SKM-1 treated with dmso at 0.1 percent for 144 hours (cell line): ENCODE measurements around the gene PPP2R2B.
A peak's percentile ranks its signal among the peaks of the same experiment; 100 is the strongest.

Source experiments
- DNase-seq: peaks from one replicate; lab custom pipeline; 2025; ENCODE audit not compliant: unreplicated experiment; lab: John Stamatoyannopoulos, UW

The PPP2R2B gene

DNA sequence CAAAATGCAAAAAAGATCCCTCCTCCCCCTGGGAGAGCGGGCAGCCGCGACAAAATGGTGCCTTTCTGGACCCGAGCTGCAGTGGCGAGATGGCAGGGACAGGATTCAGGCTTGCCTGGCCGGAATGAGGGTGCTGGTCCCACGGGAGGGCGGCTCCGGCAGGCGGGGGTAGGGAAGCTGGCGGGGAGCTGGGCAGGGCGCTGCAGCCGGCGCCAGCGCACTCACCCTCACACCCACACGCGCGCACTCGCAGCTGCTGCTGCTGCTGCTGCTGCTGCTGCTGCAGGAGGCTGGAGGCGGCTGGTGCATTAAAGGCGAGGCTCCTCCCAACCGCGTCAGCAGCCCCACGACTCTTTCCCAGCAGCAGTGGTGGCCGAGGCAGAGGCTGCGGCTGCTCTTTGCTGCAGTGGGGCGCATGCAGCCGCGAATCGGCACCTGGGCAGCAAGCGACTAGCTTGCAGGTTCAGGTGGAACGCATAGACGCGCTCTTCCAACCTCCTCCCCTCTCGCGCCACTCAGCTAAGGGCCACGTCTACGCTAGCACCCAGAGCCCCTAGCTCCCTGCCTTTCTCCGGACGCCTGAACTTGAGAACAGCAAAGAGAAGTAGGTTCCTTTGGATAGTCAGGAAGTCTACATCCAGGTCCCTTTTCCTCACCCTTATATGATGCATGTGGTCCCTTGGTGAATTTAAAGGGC is at the start of gene PPP2R2B:
Gene PPP2R2B (minus strand): TSS at position 282 of the 697 bp plus-strand sequence.
- no peak for DNase-seq

DNA sequence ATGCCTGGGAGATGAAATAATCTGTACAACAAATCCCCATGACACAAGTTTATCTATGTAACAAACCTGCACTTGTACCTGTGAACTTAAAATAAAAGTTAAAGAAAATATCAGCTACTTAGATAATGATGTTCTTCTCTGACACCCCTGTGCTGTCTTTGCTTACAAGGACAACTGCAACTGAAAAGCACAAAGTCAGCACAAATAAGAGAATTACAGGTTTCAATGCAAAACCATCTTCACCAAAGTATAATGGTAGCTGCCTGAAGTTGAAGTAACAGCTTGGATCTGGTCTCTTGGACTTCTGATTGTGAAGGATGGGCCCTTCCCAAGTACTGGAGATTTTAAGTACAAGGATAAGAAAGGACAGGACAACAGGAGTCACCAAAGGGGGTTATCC is 45.6 kb upstream of the PPP2R2B start:
- no peak for DNase-seq

- no peak for DNase-seq
Measured at GRCh38 chr5:146921225-146921624, 42.7 kb upstream of the PPP2R2B start.

GRCh38 chr5:146920351-146920881 is 41.9 kb upstream of the PPP2R2B start:
- no peak for DNase-seq

DNA sequence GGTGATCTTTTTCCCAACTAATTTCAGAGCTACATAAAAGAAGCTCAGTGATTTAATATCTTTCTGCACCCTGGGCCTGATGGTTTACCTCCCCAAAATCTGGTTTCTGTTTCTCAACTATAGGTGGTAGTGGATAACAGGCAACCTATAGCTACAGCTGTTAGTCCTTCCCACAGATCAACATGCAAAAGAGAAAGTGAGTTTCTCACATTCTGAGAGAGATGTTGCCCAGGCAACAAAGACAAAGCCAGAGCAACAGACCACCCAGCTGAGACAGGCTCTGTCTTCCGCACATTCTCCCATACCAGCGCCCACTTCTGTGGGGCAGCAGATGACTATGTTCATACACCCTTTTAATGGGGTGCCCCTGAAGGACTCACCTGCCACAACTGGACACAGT is 40.7 kb upstream of the PPP2R2B start:
- no peak for DNase-seq

DNA sequence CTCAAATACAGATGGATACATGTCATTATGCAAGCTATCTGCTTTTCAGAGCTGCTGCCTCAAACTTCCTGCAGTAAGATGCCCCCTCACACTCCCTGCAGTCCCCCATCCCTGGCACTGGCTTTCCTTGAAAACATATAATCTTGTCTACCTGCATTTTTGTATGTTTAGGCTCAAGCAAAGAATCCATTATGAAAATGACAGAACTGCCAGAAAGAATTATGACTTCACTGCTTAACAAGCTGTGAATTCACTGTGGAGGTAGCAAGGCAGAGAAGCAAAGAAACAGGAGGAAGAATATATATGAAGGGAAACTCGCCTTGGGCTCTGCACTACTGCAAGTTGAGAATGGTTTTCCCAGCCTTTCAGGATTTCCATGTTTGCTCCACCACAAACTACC is 39.4 kb upstream of the PPP2R2B start:
- no peak for DNase-seq

- no peak for DNase-seq
Measured at GRCh38 chr5:146912874-146913273, 34.3 kb upstream of the PPP2R2B start.

DNA sequence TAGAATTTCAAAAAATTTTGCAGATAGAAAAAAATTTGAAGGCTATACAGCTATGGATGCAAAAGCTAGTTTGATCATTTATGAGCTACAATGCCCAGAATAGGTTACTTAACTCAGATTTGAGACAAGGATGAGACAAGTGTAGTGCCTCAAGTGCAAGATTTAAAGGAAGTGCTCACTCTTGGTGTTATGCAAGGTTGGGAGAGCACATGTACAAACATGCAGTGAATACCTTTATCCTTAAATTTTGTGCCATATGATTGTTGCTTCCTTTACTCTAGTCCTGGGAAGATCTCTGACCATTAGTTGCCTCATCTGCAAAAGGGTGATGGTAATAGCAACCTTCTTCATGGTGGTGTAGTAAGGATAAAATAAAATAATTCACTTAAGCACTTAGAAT is 31.7 kb upstream of the PPP2R2B start:
- DNase-seq = no peak

GRCh38 chr5:146909255-146910068 is 30.9 kb upstream of the PPP2R2B start:
- no peak for DNase-seq

GRCh38 chr5:146906803-146907202 is 28.2 kb upstream of the PPP2R2B start:
- DNase-seq = no peak

DNA sequence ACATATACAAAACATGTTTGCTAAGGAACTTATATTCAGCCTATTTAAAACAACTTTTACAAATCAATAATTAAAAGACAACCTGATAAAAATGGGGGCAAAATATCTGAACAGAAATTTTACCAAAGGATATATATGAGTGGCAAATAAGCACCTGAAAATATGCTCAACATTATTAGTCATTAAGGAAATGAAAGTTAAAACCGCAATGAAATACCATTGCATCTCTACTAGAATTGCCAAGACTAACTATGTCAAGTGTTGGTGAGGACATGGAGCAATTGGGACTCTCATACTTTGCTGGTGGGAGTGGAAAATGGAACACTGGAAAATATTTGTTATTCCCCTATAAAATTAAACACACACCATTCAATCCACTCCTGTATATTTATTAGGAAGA is 26.3 kb upstream of the PPP2R2B start:
- no peak for DNase-seq

GRCh38 chr5:146903789-146904188 is 25.2 kb upstream of the PPP2R2B start:
- DNase-seq = no peak

DNA sequence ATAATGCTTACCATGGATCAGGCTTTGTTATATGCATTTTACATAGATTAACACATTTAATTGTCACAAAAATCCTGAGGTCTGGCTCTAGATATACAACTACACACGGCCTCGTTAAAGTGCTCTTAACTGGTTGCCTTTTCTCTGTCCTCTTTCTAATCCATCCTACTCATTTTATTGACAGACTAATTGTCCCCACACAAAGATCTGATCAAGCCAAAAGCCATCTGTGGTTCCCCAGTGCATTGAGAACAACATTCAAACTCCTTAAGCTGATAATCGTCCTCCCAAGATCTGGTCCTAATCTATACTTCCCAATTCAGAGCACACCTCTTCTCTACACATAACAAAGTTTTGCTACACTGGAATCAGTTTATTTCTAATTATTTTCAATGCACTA is 23.9 kb upstream of the PPP2R2B start:
- no peak for DNase-seq

GRCh38 chr5:146897061-146897460 is 18.5 kb upstream of the PPP2R2B start:
- DNase-seq = no peak

DNA sequence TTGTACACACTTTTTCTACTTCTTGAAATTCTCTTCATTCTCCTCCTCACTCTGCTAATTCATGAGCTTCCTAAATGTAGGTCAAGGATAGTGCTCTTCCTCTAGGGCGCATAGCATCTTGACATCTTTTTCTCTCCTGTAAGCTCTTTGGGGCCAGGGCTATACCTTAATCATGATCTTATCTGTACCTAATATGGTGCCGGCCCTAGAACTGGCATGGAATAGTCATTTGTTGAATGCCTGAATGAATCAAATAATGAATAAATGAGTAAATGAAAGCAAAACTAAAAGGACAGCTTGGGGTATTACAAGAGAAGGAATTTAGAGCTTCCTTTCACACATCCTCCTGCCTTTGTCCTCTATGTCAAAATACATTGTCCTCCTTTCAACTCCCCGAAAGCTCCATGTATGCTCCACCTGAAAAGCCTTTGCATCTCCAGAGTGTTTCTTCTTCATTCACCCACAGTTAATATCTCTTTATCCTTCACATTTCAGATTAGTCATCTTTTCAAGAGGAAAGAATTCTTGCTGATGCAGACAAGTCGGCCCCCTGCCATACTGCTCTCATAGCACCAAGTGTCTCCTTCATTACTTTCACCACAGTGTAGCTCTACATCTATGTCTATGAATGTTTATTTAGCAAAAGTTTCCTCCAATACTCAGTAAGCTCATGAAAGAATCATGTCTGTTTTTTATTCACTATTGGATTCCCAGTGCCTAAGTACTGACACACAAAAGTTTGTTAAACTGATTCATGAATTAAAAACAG is 16.4 kb upstream of the PPP2R2B start:
- DNase-seq = no peak

GRCh38 chr5:146893991-146894390 is 15.4 kb upstream of the PPP2R2B start:
- DNase-seq = no peak

DNA sequence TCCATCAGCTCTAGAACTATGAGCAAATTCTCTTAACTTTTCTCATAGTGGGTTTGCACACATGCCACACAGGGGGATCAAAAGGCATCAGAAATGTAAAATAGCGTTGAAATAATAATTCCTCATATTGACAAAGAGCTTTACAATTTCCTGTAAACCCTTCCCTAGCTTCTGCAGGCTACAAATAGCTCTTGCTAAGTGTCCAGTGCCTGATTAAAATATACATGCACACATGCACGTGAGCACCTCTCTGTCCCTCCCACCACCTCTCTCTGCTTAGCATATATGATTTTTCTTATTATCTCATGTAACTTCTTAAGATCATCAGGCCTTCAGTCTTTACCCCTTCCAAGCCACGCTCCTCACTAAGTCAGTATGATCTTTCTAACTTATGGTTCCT is 13.7 kb upstream of the PPP2R2B start:
- DNase-seq = no peak

- DNase-seq = no peak
Measured at GRCh38 chr5:146891511-146891910, 13.0 kb upstream of the PPP2R2B start.

DNA sequence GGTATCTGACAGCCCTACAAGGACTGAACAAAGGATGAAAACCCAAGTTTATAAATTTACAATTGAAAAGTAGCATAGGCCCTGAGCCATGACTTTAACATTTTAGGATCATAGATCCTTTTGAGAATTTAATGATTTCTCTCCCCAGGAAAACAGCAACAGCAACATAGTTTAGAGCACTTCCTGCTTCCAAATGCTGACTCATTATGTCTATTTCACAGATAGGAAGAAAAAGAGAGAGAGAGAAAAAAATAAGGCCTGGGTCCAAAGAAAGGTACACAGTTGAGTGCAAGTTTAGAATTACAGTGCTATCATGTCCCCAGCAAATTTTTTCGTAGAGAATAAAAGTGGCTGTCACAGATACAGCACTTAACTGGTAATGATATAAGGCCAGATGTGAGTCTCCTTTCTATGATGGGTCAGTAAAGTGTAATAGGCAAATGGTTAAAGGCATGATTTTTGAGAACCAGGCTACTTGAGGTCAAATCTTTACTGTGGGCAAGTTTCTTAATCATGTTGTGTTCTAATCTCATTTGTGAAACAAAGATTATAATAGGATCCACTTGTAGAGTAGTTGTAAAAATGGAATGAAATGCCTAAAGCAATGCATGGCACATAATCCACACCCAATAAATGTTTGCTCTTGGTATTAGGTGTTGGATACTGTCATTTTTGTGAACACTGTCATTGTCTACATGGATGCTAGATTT is 12.3 kb upstream of the PPP2R2B start:
- no peak for DNase-seq

DNA sequence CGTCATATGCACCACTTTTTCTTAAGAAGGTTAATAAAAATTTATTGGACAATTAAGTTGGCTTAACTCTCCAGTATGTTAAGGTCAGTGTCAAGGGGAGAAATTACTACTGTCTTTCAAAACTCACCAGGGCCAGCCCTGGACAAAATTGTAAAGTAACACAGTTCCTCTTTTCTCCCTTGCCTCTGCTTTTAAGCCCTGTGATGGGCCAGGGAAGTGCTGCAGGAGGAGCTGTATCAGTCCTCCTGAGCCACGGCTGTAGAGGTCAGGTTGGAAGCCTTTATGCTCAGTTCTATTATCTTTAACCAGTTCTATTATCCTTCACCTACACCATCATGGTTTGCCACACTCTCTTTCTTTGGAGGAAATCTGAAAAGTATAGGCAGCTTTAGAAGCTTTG is 11.5 kb upstream of the PPP2R2B start:
- peak; percentile 55 for DNase-seq

DNA sequence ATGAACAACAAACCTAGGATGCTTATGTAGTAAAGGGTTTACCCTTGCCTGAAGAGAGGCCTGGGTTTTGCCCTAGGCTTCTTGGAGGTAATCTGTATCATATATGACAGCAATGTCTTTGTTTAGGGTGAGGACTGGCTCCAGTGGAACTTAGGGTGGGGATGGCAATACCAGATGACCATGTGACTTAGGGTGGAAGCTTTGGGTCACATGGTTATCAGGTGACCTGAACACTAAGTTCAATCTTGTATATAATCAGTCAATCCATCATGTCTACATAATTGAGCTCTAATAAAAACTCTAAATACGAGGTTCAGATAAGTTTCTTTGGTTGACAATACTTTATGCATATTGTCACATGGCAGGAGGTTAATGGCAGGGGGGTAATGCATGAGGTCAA is 10.6 kb upstream of the PPP2R2B start:
- no peak for DNase-seq
